Activated naive CD4-positive, alpha-beta T cell (primary cell): ENCODE measurements around the gene UCP2.
"Not testable (repeated sequence)": the region's sequence is repeated elsewhere in the genome, so short reads cannot be mapped to it uniquely, and the experiment has no call there.

Experiments used
- DNase-seq, 4 experiments: peaks; one replicate each; lab custom pipeline; 2025; lab: John Stamatoyannopoulos, UW

The UCP2 gene

DNA sequence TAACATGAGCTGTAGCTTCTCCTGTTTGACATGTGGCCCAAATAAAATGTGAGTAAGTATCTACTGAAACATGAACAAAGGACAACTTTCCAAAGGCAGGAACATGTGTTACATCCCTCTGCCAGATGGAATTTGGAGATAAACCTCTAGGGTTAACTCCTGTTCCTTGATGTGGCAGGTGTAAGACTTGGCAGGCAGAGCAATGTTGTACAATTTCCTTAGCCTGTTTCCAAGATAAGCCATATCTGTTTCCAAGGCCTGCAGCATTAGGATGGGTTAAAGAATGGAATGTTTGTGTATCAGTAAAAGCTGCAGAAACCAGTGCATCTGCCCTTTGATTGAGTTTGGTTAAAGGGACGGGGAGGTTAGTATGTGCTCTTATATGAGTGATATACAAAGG, 40.6 kb downstream of the UCP2 start:
- DNase-seq, result no peak

DNA sequence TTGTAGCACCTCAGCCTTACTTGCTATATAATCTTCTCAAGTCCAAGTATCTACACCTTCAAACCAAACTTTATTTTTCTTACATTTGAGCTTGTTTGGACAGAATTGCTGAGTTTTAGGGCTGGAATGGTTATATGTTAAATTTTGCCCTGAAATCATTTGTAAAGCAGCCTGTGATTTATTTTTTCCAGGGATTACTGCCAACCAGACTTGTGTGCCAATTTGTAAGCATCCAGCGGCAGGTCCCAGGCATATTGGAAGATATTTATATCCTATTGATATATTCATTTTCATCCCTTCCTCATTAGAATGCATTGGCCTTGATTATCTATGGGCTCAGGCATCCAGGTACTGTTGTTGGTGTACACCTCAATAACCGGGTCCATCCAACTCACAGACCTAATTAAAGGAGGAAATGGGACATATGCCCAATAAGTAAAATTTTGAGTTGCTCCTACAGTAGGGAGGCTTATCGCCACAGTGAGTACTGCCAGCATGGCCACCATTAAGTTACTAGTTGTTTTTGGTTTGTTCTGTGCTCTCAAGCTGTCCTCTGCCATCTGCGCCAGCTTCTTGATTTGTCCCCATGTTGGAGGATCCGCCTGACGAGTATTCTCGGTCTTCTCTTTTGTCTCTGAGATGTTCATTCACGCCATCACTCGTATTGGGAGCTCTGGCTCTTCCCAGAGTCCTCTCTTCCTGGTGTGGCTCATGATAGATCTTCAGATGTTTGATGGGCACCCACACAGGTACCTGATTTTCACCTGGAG, 41.7 kb downstream of the UCP2 start:
- DNase-seq, result no peak

DNA sequence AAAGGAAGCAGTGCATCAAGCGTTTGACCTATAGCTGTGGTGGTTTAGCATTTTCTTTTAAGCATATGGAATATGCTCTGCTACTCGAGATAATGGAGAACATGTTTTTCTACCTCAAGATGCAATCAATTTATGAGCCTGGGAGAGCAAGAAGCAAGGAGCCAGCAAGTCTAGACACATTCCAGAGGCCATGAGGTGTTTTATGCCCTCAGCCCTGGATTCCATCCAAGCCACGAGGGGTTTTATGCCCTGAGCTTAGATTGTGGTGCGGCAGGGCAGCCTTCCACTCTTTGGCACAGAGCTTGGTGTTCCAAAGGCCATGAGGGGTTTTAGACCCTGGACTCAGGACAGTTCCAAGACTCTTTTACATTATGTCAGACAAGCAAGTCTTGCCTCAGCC, 43.5 kb downstream of the UCP2 start:
- no peak for DNase-seq

DNA sequence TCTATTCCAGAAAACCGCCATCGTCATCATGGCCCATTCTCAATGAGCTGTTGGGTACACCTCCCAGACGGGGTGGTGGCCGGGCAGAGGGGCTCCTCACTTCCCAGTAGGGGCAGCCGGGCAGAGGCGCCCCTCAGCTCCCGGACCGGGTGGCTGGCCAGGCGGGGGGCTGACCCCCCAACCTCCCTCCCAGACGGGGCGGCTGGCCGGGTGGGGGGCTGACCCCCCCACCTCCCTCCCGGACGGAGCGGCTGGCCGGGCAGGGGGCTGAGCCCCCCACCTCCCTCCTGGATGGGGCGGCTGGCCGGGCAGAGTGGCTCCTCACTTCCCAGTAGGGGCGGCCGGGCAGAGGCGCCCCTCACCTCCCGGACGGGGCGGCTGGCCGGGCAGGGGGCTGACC, 46.6 kb downstream of the UCP2 start:
- not testable (repeated sequence) for DNase-seq

DNA sequence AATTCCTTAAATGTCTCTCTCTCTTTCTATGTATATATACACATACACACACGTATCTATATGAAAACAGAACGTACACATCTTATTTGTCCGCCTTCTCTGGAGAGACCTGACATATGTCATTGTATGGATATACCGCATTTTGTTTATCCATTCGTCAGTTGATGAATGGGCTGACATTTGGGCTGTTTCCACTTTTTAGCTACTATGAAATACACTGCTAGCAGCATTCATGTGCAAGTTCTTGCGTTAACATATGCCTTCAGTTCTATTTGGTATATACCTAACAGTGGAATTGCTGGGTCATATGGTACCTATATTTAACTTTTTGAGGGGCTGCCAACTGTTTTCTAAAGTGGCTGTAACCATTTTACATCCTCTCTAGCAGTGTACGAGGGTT, 49.9 kb downstream of the UCP2 start:
- DNase-seq, result no peak

DNA sequence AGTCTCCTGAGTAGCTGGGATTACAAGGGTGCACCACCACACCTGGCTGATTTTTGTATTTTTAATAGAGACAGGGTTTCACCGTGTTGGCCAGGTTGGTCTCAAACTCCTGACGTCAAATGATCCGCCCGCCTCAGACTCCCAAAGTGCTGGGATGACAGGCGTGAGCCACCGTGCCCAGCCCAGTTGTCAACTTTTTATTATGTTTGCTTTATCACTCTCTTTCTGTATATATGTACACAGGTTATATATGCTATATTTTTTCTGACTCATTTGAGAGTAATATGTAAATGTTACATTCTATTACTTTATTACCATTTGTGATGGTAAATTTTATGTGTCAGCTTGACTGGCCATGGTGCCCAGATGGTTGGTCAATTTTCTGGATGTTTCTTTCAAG, 50.7 kb downstream of the UCP2 start:
- no peak for DNase-seq

DNA sequence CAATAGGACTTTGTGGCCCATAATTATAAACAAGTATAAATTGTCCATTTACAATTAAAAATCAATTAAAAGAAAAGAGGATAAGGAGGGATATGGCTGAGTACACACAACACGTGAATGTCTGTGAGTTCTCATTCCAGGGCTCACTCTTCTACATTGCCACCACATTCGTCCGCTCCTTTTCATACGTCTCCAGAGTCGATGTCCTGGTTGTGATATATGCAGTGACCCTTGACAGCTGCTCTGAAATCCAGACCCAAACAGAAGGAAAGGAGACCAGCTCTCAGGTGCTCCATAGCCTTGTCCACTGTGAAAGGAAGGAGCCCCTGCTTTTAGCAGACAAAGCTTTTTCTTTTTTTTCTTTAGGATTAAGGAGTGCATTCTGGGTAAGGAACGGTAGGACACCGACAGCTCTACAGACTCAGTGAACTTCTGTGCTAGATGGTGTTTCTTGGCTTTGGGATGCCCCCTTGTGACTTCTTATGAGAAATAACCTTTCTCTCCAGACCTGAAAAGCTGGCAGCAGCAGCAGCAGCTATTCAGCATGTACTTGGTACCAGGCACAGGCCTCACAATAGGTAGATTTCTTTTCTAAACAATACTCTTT, 51.5 kb downstream of the UCP2 start:
- no peak for DNase-seq

DNA sequence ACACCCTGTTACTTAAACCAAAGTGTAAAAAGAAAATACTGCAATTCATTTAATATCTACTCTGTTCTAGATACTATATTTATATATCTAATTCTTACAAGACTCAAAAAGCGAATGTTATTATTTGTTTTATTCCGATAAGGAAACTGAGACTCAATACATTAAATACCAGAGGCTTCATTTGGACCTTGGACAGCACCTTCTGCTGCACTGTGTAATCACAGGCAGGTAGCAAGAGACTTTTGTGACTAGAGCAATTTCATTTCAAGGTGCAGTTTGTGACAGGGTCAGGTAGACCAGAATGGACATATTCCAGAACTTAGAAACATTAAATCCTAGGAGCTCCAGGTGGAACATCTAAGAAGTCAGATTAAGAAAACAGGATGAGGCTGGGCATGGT, 53.3 kb downstream of the UCP2 start:
- no peak for DNase-seq
